ENCODE results near the gene GABBR2.

GABBR2 gene

DNA sequence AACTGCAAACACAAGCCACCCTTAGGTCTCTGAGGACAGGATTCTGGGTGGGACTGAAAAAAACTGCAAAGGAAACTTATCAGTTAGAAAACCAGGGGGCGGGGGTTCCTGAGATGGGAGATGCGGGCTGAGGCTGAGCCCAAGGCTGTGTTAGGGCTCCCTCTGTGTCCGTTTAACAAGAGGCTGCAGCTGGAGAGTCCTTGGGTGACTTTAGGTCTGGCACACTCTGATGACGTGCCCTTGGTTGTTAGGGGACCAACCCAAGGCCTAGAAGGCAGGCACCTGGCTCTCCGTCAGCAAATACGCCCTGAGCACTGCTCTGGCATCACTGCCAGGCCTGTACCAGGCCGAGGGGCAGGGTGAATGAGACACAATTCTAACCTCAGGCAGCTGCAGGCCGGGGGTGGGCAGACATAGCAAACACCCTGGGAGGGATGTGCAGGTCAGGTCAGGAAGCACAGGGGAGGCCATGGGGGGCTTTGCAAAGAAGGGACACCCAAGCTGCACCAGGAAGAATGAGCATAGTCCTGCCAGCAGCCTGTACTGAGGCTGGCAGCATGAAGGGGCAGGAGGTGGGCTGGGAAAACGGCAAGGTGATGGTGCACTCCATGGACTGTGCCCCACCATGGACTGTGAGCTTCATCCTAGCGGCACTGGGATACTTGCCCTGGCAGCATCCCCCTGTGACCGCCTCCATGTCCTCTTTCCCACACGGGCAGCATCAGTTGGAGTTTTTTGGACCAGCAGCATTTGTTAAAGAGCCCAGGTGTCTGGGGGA is 137.9 kb downstream of the GABBR2 start:
- no peak for DNase-seq (ENCODE audit: low spot score)
- no peak for FAIRE-seq

DNA sequence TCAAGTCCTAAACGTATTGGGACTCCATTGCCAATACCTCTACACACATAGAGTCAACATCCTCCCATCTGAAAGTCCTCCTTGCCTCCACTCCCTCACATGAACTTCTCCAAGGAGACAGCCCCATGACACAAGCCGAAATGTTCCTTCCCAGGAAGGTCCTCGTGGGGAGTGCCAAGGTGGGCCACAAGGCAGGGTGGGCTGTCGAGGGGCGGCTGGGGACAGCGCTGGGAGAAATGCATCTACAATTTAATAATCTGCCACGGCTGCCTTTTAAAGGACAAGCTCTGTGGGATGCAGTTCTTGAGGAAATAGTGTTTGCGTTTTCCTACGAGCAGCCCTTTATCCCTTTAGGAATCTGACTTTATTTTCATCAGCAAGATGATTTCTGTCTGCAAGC is 138.7 kb downstream of the GABBR2 start:
- DNase-seq (ENCODE audit: low spot score), result no peak
- no peak for FAIRE-seq

DNA sequence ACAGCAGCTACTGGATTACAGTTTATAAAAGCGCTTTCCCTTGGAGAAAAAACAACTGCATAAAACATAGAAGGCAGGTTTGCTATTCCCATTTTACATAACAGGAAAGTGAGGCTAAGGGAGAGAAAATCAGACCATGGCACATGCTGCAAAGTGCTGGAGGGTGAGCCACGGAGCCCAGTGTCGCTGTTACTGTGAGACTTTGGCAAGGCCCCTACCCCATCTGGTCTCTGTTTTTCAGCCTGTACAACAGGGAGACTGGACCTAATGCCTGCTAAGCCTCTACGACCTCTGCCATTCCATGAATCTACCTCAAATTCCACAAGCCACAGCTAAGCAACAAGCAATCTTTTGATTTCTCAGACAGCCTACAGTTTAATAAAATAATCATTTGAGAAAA is 139.2 kb downstream of the GABBR2 start:
- DNase-seq (ENCODE audit: low spot score) (no peak), FAIRE-seq (no peak)

DNA sequence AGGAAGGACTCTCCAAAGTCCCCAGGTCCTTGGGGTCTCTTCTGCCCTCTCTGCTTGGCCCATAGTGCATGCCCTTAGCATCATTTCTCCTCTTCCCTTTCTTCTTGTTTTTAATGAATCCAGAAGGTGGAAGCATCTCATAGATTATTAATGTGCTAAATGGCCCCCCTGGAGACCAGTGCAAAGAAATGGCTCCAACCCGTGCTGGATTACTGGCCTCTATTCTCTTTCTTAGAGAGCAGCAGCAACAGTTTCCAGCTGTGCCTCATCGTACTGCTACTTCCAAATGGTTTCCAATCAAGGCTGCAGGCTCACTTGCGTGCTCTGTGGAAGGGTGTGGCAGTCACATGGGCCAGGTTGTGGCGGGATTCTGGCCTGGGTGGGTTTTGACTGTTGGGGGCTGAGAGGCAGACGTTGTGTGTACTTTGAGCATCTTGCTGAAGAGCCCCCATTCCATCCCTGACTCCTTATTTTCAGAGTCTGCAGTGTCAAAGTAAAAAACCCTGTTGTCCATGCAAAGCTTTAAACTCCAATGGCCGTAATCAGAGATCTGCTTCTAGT is 139.7 kb downstream of the GABBR2 start:
- no peak for FAIRE-seq
- DNase-seq (ENCODE audit: low spot score), result no peak

DNA sequence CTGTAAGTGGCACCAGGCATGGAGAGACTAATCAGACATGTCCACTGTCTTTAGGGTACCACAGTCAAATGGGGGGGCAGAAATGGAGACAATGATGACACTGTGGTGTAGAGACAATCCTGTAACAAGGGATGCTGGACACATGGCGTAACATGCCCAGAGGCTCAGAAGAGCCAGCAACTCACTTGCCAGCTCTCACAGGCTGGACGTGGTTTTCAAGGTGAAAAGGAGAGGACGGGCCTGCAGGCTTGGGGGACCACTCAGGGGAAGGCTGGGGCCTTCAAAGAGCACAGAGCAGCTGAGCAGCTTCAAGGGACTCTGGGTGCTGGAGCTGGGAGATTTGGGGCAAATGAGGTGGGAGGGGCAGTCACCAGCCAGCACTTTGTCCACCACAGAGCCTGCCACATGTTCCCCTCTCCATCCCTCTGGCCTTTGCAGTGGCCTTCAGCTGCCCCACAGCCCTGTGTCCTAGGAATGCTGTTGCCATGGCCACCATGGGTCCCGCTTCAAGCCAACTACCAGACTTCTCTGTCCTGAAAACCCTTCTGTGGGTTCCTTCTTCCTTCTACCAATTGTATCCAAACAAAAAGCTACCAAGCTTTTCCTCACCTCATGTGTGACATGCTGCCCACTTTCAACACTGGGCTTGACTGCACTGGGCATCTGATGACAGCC is 140.4 kb downstream of the GABBR2 start:
- no peak for FAIRE-seq
- no peak for DNase-seq (ENCODE audit: low spot score)

DNA sequence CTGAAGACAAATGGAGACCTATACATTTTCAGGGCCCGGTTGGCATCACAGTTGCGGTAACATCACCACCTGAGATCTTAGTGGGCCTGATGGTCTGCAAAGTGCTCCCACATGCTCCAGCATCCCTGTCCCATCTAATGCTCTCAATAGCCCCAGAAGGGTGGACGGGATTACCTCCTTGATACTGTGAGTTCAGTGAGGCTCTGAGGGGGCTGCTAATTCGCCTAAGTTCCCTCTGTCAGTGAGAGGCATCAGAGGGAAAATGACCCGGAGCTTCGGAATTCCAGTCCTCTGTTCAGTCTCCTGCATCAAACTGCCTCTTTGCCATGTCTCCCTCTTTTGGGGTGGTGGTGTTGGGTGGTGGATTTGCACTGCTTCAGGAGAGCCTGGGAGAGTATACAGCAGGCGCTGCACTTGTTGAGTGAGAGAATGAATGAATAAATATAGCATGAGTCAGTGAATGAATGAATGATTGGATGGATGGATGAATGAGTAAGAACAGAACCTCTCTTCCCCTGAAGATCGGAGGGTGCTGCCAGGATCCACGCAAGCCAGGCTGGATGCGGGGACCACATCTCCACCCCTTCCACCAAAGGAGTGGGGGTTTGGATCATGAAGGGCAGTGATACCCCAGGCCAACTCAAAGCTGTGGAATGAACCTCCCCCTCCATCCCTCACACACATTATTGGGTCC is 141.0 kb downstream of the GABBR2 start:
- no peak for FAIRE-seq
- no peak for DNase-seq (ENCODE audit: low spot score)

DNA sequence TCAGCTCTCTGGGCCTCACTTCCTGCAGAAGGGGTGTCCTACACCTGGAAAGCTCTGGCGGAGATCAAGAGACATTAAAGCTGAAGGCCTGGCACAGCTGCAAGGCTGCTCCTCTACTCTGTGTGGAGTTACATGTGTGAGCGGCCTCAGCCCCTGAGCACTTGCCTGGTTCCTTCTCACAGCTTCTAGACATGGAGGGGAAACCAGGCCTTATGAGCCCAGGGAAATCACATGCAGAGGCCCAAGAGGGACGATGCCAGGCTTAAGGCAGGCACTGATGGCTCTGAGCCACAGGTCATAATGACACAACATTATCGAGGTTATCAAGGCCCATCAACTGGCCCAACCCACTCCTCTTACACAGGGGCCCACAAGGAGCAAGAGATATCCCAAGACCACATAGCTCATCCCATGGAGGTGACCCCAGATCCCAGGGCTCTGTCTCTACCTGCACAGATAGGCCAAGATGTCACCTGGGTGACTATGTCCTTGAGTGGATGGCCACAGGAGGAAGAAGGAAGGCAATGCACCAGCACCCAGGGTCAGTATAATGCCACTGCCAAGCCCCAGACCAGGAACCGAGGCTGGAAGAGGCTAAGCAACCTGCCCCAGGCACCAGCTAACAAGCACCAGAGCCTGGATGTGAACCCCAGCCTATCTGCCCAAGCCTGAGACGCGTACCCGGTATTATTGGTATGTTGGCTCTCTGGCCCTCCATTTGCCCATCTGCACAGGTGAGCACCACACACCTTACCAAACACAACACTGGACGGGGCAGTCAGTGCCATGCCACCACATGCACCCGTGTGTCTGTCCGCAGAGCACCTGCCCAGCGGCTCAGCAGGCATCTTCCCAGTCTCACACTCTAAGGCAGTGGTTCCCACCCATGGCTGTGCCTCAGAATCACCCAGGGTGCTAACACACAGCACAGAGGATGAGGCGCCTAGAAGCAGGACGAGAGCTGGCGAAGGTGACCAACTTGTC is 143.3 kb downstream of the GABBR2 start:
- FAIRE-seq (no peak), DNase-seq (ENCODE audit: low spot score) (no peak)

DNA sequence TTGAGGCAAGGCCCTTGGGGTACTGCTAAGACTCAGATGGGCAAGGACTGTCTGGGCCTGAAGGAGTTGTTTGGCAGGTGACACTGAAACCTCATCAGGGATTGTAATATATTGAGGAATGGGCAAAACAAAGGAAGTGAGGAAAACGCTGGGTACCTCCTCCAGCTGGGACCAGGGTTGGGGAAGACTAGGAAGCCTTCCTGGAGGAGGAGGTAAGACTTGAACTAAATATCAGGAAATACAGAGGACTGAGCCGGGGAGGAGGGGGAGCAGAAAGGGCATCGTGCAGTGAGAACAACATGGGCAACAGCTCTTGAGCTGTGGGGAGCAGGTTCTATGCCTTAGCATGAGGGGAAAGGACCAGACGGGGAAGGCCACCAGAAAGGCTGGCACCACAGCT is 144.0 kb downstream of the GABBR2 start:
- DNase-seq (ENCODE audit: low spot score) (no peak), FAIRE-seq (no peak)

DNA sequence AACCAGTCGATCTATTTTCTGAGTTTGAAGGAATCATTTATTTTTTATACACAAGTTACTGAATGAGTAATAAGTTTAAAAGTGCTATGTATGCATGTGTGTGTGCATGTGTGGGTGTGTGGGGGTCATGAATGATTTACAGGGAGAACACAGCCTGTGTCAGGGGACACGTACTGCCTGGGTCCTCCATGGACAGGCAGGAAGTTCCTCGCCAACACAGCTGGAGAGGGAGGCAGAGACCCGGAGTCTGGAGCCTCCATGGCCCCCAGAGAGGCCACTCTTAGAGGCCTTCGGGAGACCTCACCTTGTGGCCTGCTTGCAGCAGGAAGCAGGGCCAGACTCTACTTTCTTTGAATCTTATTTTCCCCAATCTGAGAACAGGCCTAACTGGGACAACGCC is 144.7 kb downstream of the GABBR2 start:
- DNase-seq (ENCODE audit: low spot score) (no peak), FAIRE-seq (no peak)

DNA sequence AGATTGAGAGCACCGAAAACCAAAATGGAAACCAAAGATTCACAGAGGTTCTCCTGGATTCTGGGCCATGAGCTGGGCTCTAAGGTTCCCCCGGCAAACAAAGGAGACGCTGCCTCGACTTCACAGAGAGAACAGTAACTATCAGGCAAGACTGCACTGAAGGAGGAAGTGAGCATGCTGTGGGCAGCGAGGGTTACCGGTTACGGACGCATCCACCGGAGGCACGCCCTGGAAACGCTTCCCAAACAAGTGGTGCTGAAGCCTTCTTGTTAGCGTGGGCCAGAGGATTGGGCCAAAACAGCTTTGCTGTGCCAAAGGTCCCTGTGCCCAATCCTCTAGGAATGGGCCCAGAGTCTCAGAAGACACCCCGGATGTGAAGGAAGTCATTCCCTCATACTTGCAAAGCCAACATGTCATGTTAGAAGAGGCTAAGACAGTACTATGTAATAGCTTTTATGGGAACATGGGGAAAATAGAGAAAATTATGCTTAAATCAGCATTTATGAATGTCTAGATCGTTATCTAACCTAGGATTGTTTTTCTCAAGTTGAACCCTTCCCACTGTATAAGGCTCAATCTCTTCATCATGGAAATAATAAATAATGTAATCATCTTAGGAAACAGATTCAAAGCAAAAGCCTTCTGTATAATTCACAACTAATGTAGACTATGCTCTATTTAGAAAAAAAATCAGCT is 145.4 kb downstream of the GABBR2 start:
- FAIRE-seq, result no peak

DNA sequence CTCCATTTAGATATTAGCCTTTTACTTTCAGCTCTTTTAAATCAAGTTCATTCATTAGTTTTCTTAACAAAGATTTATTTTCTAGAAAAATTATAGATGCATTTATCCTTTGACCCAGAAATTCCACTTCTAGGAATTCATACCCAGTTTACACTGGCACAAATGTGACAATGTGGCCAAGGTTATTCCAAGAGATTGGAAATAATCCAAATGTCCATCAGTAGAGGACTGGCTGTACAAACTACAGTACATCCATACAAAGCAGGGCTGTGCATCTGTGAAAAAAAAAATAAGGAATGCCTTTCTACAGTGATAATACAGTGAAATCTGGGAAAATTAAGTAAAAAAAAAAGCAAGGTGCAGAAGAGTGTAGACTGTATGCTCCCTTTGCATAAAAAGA is 149.2 kb downstream of the GABBR2 start:
- no peak for FAIRE-seq
- no peak for DNase-seq (ENCODE audit: low spot score)

More for the DNA sequence above, 145.4 kb downstream of the GABBR2 start:
- no peak for DNase-seq (ENCODE audit: low spot score)

DNA sequence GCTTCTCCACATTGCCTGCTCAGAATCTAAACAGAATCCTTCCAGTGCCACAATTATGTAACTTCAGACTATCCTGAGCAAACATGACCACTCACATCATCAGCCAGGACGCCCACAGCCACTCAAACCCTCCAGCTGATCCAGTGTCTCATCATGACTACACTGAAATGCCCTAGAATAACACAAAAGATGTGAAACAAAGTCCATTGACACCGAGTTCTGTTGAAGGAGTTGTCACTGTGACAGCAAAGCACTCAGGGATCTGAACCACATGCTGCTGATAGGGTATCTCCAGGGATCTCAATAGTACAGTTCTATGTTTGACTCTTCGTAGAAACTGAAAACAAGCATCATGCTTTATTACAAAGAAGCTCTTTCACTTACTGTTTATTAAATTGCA is 150.2 kb downstream of the GABBR2 start:
- no peak for DNase-seq (ENCODE audit: low spot score)
- FAIRE-seq, result no peak

DNA sequence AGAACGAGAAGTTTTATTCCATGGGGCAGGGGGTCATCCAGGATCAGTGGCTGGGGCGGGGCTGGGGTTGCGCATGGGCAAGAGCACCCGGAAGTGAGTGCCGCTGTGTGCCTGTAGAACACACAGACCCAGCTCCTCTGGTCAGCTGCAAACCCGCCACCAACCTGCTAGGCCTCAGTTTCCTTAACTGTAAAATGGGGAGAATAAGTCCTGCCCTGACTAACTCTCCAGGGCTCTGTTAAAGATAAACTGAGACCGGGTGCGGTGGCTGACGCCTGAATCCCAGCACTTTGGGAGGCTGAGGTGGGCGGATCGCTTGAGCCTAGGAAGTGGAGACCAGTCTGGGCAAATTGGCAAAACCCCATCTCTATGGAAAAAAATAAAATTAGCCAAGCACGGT is 152.2 kb downstream of the GABBR2 start:
- DNase-seq (ENCODE audit: low spot score) (no peak), FAIRE-seq (no peak)

DNA sequence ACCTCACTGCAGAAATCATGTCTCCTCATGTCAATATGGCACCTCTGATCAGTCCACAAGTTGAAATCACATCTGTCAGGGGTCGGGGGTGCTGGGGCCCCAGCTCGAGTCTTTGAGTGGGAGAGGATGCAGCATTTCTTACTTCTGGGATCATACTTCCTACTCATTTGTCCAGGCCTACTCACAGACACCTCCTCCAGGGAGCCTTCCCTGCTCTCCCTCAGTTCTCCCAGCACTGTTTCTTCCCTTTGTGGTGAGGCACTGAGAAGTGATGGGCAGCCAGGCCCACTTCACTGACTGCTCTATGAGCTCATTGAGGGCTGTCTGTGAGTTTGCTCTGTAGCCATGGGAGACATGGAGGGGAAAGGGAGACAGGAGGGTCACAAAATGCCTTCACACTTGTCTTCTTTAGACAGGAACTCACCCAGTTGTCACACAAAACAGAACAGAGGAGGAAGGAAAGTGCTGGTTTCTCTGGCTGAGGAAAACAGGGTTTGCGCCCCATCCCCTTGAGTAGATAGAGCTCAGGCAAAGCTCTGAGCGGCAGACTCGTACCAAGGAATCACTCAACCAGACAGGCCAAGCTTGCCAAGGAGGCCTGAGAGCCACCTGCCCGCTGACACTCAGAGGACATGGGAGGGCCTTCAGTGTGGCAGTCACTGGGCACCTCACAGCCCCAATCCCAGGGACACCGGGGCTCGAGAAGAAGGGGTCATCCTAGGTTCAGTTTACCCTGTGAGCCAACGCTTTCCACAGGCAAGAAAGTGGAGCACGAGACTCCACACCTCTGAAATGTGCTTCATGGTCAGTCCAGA is 152.9 kb downstream of the GABBR2 start:
- no peak for DNase-seq (ENCODE audit: low spot score)
- no peak for FAIRE-seq

DNA sequence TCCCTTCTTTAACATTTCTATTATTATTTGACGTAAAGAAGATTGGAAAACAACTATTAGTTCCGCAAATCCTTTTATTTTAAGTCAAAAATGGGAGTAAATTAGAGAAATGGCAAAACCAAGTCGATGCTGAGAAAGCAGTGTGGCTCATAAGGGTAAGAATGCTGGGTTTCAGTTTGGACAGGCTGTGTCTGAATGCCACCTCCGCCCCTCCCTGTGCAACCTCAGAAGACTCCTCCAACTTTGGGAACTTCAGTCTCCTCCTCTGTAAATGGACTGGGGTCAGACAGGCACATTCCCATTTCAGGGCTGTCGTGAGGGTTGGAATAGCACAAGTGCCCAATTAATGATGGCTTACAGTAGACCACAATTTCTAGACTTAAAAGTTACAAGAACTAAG is 154.0 kb downstream of the GABBR2 start:
- DNase-seq (ENCODE audit: low spot score), result no peak
- FAIRE-seq, result no peak

DNA sequence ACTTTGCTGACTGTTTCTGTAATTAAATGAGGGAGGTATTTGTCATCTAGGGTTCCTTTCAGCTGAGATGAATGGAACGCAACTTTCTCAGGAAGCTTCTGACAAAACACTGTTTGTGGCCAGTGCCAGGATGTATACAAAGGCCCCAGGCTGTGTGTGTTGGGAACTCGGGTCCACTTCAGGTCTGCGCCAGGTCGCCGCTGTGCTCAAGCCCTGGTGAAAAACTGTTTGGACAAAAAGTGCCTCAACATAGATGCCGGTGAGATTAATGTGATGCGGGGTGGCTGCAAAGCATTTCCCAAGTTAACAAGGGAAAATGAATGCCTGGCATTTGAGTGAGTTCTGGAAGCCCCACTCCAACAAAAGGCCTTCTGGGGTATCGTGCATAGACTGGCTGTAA is 156.4 kb downstream of the GABBR2 start:
- DNase-seq (ENCODE audit: low spot score) (no peak), FAIRE-seq (no peak)

DNA sequence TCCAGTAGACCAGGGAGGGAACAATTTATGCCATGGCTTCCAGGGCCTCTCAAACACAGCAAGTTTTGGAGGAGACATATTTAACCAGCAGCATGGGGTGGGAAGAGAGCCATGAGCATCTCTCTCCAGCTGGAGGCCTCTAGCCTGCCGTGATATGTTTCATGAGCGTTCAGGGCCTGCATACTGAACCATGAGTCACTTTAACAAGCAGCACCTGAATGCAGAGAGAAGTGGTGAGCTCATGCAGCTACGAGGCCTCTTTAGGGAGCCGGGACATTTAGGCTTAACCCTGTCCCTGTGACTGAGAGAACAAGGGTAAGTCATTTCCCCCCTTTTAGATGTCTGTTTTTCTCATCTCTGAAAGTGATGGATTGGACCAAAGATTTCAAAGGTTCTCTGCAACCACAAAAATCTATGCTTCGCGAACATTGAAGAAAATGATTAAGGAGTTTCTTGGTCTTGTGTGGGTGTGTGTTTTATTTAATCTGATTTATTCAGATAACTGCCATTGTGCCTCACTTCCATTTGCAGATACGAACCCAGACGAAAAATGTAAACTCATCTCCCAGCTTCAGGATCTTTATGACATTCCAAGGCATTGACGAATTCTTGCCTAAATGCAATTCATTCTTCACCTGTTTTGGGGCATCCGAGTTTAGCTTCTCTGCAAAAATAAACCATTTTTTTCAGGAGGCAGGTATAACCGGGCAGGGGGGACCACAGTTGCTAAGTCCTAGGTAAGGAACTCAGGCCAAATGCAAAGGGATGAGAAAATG is 157.0 kb downstream of the GABBR2 start:
- FAIRE-seq, result no peak
- no peak for DNase-seq (ENCODE audit: low spot score)

DNA sequence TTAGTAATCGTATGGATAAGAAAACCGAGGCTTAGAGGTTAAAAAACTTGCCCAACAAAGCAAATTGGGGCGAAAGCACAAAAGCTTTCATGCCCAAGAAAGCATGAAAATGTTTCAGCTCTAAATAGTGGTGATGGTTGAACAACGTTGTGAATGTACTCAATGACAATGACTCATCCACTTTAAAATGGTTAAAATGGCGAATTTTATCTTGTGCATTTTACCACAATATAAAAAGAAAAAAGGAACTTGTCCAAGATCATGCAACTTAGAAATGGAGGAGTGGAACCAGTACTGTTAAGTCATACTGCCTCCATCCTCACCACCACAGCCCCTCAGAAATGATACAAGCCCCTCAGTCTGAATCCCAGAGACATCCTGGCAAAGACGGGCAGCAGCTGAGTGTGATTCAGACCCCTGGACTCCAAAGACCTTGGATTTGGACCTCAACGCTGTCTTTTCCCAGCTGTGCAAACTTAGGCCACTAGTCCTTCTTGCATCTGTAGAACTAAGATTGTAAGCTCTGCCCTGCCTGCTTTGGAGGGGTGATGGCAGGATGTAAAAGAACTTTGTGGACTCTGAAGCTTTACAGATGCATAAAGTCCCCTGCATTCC is 158.4 kb downstream of the GABBR2 start:
- DNase-seq (ENCODE audit: low spot score) (no peak), FAIRE-seq (no peak)

Measured in RCC 7860 (cell line).